ENCODE results near the gene CNTNAP2. TPM values are rescaled to one million over a fixed set of nuclear protein-coding genes. Genes with fewer than 3 reads are reported as not detected.
A peak's percentile ranks its signal among the peaks of the same experiment; 100 is the strongest.

CNTNAP2 gene
- total RNA-seq, 4 donors from 2014 or later: 0.91 to 16.0 TPM; not detected in 2

DNA sequence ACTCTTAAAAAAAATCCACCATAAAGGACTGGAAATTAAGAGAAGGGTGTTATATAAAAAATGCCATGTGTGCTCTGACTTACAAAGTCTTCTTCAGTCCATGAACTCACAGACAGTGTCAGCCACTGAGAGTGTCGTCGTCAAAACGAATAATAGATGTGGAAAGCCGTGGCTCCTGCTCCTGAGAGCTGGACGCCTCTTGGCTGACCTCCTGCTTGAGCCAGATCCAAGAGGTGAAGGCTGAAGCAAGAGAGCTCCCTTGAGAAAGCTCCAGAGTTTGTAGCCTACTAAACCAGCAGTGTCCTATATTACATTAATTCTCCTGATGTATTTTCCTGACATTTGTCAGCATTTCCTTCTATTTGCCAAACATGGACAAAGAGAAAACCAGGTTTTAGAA, 2239.7 kb downstream of the CNTNAP2 start:
- no peak overlapping the region for H3K4me3 ChIP-seq
- intact Hi-C loops (cut with DNase I; ENCODE audit: low total_unique reads): no loop called here
- peak in 1 of 2 donors; percentile 67 for DNase-seq
- H3K36me3 ChIP-seq: no peaks in the 10 kb centered on the region
- TF ChIP-seq, protein P1, sequence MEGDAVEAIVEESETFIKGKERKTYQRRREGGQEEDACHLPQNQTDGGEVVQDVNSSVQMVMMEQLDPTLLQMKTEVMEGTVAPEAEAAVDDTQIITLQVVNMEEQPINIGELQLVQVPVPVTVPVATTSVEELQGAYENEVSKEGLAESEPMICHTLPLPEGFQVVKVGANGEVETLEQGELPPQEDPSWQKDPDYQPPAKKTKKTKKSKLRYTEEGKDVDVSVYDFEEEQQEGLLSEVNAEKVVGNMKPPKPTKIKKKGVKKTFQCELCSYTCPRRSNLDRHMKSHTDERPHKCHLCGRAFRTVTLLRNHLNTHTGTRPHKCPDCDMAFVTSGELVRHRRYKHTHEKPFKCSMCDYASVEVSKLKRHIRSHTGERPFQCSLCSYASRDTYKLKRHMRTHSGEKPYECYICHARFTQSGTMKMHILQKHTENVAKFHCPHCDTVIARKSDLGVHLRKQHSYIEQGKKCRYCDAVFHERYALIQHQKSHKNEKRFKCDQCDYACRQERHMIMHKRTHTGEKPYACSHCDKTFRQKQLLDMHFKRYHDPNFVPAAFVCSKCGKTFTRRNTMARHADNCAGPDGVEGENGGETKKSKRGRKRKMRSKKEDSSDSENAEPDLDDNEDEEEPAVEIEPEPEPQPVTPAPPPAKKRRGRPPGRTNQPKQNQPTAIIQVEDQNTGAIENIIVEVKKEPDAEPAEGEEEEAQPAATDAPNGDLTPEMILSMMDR (IDR thresholded peaks at IDR 0.05): no peak
- TF ChIP-seq POLR2A (IDR thresholded peaks at IDR 0.05): no peak
- no peaks in the 10 kb centered on the region for H3K4me1 ChIP-seq
- H3K27ac ChIP-seq: no peak overlapping the region
- H3K27me3 ChIP-seq: no peaks in the 10 kb centered on the region
- no peaks in the 10 kb centered on the region for H3K9me3 ChIP-seq

GRCh38 chr7:148362541-148362940, 2245.9 kb downstream of the CNTNAP2 start:
- H3K4me1 ChIP-seq: no peaks in the 10 kb centered on the region
- H3K27me3 ChIP-seq: no peaks in the 10 kb centered on the region
- intact Hi-C loops (cut with DNase I; ENCODE audit: low total_unique reads): no loop called here
- H3K27ac ChIP-seq: no peak overlapping the region
- DNase-seq: no peak
- H3K4me3 ChIP-seq: no peak overlapping the region
- H3K36me3 ChIP-seq: no peaks in the 10 kb centered on the region
- no peaks in the 10 kb centered on the region for H3K9me3 ChIP-seq
- TF ChIP-seq POLR2A (IDR thresholded peaks at IDR 0.05): no peak
- TF ChIP-seq, protein P1 (IDR thresholded peaks at IDR 0.05): no peak

DNA sequence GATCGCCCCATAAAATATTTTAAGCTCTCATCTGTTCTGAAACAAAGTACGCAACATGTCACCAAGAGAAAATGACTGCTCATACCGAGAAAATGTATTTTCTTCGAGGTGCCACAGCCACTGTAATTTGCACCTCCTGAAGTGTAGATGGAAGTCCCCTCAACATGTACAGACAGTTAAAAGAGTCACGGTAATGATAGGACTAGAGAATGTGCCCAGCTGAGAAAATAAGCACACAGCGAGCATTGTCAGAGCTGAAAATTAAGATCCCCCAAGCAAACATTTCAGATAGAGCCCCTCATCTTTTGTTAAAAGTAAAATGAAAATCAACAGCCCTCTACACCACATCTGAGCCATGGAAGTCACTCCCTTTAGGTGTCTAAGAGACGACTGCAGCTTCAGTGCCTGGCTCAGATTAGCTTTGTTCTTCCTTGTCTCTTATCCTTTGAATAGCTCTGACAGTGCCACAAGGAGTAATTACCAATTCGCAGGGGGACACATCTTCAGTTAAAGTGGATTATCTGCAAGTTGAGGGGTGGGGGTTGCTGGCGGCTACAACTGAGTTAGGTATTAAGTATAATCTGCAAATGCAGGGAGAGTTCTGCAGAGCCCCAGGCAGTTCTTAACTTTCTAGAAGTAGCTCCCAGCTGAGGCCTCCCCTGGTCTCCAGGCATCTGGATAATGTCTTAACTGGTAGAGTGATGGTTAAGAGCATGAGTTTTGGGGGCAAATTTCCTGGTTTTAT, 2251.3 kb downstream of the CNTNAP2 start:
- Histone ChIP-seq H3K27ac (no peak overlapping the region), H3K4me3 (no peak overlapping the region), H3K27me3 (no peaks in the 10 kb centered on the region), H3K9me3 (no peaks in the 10 kb centered on the region), H3K36me3 (no peaks in the 10 kb centered on the region), H3K4me1 (no peaks in the 10 kb centered on the region)
- TF ChIP-seq POLR2A (IDR thresholded peaks at IDR 0.05): no peak
- TF ChIP-seq, protein P1 (IDR thresholded peaks at IDR 0.05): no peak
- no peak for DNase-seq
- intact Hi-C loops (cut with DNase I; ENCODE audit: low total_unique reads): no loop called here

DNA sequence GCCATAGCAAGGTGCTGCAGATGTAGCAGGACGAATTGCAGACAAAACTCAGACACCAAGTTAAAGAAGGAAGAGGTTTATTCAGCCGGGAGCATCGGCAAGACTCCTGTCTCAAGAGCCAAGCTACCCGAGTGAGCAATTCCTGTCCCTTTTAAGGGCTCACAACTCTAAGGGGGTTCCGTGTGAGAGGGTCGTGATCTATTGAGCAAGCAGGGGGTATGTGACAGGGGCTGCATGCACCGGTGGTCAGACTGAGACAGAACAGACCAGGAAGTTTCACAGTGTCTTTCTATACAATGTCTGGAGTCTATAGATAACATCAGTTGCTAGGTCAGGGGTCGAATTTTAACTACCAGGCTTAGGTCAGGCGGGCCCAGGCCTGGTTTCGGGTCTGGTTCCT, 2252.0 kb downstream of the CNTNAP2 start:
- no peak for DNase-seq
- no peaks in the 10 kb centered on the region for H3K27me3 ChIP-seq
- H3K36me3 ChIP-seq: no peaks in the 10 kb centered on the region
- TF ChIP-seq POLR2A (IDR thresholded peaks at IDR 0.05): no peak
- TF ChIP-seq, protein P1 (IDR thresholded peaks at IDR 0.05): no peak
- H3K9me3 ChIP-seq: no peaks in the 10 kb centered on the region
- intact Hi-C loops (cut with DNase I; ENCODE audit: low total_unique reads): no loop called here
- no peak overlapping the region for H3K27ac ChIP-seq
- no peak overlapping the region for H3K4me3 ChIP-seq
- H3K4me1 ChIP-seq: no peaks in the 10 kb centered on the region

DNA sequence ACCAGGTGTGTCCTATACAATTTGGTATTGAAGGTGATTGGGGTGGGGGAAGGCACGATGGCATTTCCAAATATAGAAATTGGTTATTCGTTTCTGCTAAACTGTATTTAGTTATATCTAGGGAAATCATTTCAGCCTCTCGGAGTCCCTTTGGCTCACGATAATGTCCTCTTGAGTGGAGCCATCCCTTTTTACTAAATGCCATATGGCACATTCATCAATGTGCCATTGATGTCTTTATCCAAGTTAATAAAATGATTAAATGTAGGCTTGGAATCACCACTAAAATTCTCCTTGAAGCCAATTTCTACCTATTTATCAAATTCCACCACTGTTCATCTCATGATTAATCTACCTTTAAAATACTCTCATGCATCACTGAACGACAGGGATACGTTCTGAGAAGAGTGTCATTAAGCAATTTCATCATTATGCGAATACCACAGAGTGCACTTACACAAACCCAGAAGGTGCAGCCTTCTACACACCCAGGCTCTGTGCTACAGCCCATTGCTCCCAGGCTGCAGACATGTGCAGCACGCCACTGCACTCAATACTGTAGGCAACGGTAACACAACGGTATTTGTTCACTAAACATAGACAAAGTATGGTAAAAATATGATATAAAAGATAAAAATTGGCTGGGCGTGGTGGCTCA, 2254.8 kb downstream of the CNTNAP2 start:
- DNase-seq: no peak
- H3K4me1 ChIP-seq: no peaks in the 10 kb centered on the region
- no peaks in the 10 kb centered on the region for H3K36me3 ChIP-seq
- no peak overlapping the region for H3K27ac ChIP-seq
- no peaks in the 10 kb centered on the region for H3K9me3 ChIP-seq
- H3K4me3 ChIP-seq: no peak overlapping the region
- intact Hi-C loops (cut with DNase I; ENCODE audit: low total_unique reads): no loop called here
- no peak for TF ChIP-seq POLR2A (IDR thresholded peaks at IDR 0.05)
- TF ChIP-seq, protein P1 (IDR thresholded peaks at IDR 0.05): no peak
- no peaks in the 10 kb centered on the region for H3K27me3 ChIP-seq

Measured in uterus (tissue), 4 donors.